ENCODE data around the gene TFF3.

GRCh38 chr21:42282715-42283114 lies 32.5 kb downstream of the TFF3 start:
- no peak for TF ChIP-seq EZH2 (IDR thresholded peaks at IDR 0.05; ENCODE audit: insufficient read depth, poor library complexity, severe bottlenecking)
- TF ChIP-seq EZH2phosphoT487 (IDR thresholded peaks at IDR 0.05; ENCODE audit: insufficient read depth, low read depth), result no peak
